ENCODE data around the gene MPZL2. TPM values are rescaled to one million over a fixed set of nuclear protein-coding genes. Genes with fewer than 3 reads are reported as not detected.

MPZL2 gene
- total RNA-seq, 1 donor from 2014 or later: 22.4 TPM

- peaks cover 3% of the 10 kb centered on the region for H3K4me1 Mint-ChIP-seq (ENCODE audit: low read depth)
- no peaks in the 10 kb centered on the region for H3K9me3 Mint-ChIP-seq (ENCODE audit: low read depth)
- TF ChIP-seq CTCF (IDR thresholded peaks at IDR 0.05; ENCODE audit: unreplicated experiment): no peak
- no peak for DNase-seq (ENCODE audit: low spot score, unreplicated experiment)
- H3K36me3 Mint-ChIP-seq (ENCODE audit: insufficient read depth): no peaks in the 10 kb centered on the region
- no peak overlapping the region for H3K27ac Mint-ChIP-seq
- peaks cover 21% of the 10 kb centered on the region for H3K27me3 Mint-ChIP-seq
- no peak overlapping the region for H3K4me3 Mint-ChIP-seq (ENCODE audit: low read depth)
Observed at GRCh38 chr11:118275176-118275575, 11.1 kb upstream of the MPZL2 start.

- H3K27ac Mint-ChIP-seq: no peak overlapping the region
- TF ChIP-seq CTCF (IDR thresholded peaks at IDR 0.05; ENCODE audit: unreplicated experiment): no peak
- no peaks in the 10 kb centered on the region for H3K9me3 Mint-ChIP-seq (ENCODE audit: low read depth)
- H3K4me3 Mint-ChIP-seq (ENCODE audit: low read depth): no peak overlapping the region
- peaks cover 25% of the 10 kb centered on the region for H3K27me3 Mint-ChIP-seq
- H3K36me3 Mint-ChIP-seq (ENCODE audit: insufficient read depth): no peaks in the 10 kb centered on the region
- DNase-seq (ENCODE audit: low spot score, unreplicated experiment): no peak
- H3K4me1 Mint-ChIP-seq (ENCODE audit: low read depth): peaks cover 3% of the 10 kb centered on the region
Observed at GRCh38 chr11:118274186-118274585, 10.1 kb upstream of the MPZL2 start.

GRCh38 chr11:118272001-118272400 lies 7.9 kb upstream of the MPZL2 start:
- TF ChIP-seq CTCF (IDR thresholded peaks at IDR 0.05; ENCODE audit: unreplicated experiment): no peak
- Mint-ChIP-seq H3K36me3 (ENCODE audit: insufficient read depth) (no peaks in the 10 kb centered on the region), H3K27ac (no peak overlapping the region), H3K4me3 (ENCODE audit: low read depth) (no peak overlapping the region), H3K4me1 (ENCODE audit: low read depth) (peaks cover 3% of the 10 kb centered on the region), H3K9me3 (ENCODE audit: low read depth) (no peaks in the 10 kb centered on the region), H3K27me3 (peaks cover 21% of the 10 kb centered on the region)
- DNase-seq (ENCODE audit: low spot score, unreplicated experiment): no peak

GRCh38 chr11:118267486-118267885 lies 3.4 kb upstream of the MPZL2 start:
- DNase-seq (ENCODE audit: low spot score, unreplicated experiment): no peak
- H3K27ac Mint-ChIP-seq: no peak overlapping the region
- H3K27me3 Mint-ChIP-seq: peaks cover 13% of the 10 kb centered on the region
- no peaks in the 10 kb centered on the region for H3K36me3 Mint-ChIP-seq (ENCODE audit: insufficient read depth)
- no peak for TF ChIP-seq CTCF (IDR thresholded peaks at IDR 0.05; ENCODE audit: unreplicated experiment)
- H3K4me3 Mint-ChIP-seq (ENCODE audit: low read depth): no peak overlapping the region
- no peaks in the 10 kb centered on the region for H3K9me3 Mint-ChIP-seq (ENCODE audit: low read depth)
- peaks cover 28% of the 10 kb centered on the region for H3K4me1 Mint-ChIP-seq (ENCODE audit: low read depth)

DNA sequence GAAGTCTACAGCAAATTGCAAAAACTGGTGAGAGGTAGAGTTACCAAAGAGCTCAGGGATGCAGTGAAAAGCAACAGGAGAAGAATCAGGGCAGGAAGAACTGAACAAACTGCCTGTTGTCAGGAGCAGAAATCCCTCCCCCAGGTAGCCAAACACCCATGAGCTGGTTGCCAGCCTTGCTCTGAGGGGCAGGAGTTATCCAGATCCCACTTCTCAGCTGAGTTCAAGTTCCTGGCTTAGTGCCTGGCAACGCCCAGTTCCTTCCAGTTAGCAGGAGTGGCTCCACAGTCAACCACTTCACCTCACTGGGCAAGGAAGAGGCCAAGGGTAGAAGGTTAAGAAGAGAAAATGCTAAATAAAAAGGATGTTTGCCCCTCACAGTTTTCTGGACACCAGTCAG lies 1.9 kb upstream of the MPZL2 start:
- H3K27me3 Mint-ChIP-seq: peaks cover 13% of the 10 kb centered on the region

More for the DNA sequence above, 1.9 kb upstream of the MPZL2 start:
- Mint-ChIP-seq H3K4me3 (ENCODE audit: low read depth) (no peak overlapping the region), H3K4me1 (ENCODE audit: low read depth) (peaks cover 25% of the 10 kb centered on the region), H3K27ac (no peak overlapping the region), H3K36me3 (ENCODE audit: insufficient read depth) (peaks cover 5% of the 10 kb centered on the region), H3K9me3 (ENCODE audit: low read depth) (no peaks in the 10 kb centered on the region)
- no peak for DNase-seq (ENCODE audit: low spot score, unreplicated experiment)
- TF ChIP-seq CTCF (IDR thresholded peaks at IDR 0.05; ENCODE audit: unreplicated experiment): no peak
